Liver (tissue), 9 donors: ENCODE results near the gene IDE. TPM values are rescaled to one million over a fixed set of nuclear protein-coding genes. Genes with fewer than 3 reads are reported as not detected.

Experiments used
- DNase-seq: peaks from one replicate; pipeline ENCODE4 v3.0.0-alpha.2; 2017; ENCODE audit warnings: low spot score
- H3K27ac ChIP-seq, 2 donors: one replicate each; pipeline ENCODE4 v1.7.0; 2013; ENCODE audit warnings: inconsistent platforms in 2 of 2, low read length in 2 of 2, control low read depth in 1 of 2, low read depth in 1 of 2, mild to moderate bottlenecking in 1 of 2
- H3K27me3 ChIP-seq, 4 donors: one replicate each; pipeline versions ENCODE4 v1.6.1 to v1.7.0; 2013; ENCODE audit warnings: low read length in 3 of 4, inconsistent platforms in 1 of 4, mild to moderate bottlenecking in 1 of 4, moderate library complexity in 1 of 4; ENCODE audit not compliant: control insufficient read depth in 4 of 4, insufficient read depth in 4 of 4
- H3K36me3 ChIP-seq, 4 donors: one replicate each; pipeline versions ENCODE4 v1.6.1 to v1.7.0; 2013; ENCODE audit warnings: low read length in 3 of 4, mild to moderate bottlenecking in 3 of 4, low read depth in 1 of 4, moderate library complexity in 1 of 4; ENCODE audit not compliant: control insufficient read depth in 4 of 4, insufficient read depth in 3 of 4
- H3K4me1 ChIP-seq, 4 donors: one replicate each; pipeline versions ENCODE4 v1.6.1 to v1.7.0; 2013; ENCODE audit warnings: low read length in 3 of 4, mild to moderate bottlenecking in 3 of 4, moderate library complexity in 1 of 4; ENCODE audit not compliant: control insufficient read depth in 4 of 4, insufficient read depth in 4 of 4
- H3K4me3 ChIP-seq, 3 donors: one replicate each; pipeline versions ENCODE4 v1.6.1 to v1.7.0; 2013; ENCODE audit warnings: low read length in 3 of 3, control low read depth in 1 of 3, low read depth in 1 of 3, mild to moderate bottlenecking in 1 of 3
- H3K9ac ChIP-seq, 2 donors: one replicate each; pipeline ENCODE4 v1.7.0; 2013; ENCODE audit warnings: low read length in 2 of 2, mild to moderate bottlenecking in 2 of 2, moderate library complexity in 2 of 2, control low read depth in 1 of 2, low read depth in 1 of 2
- H3K9me3 ChIP-seq, 4 donors: one replicate each; pipeline versions ENCODE4 v1.6.1 to v1.7.0; 2013; ENCODE audit warnings: low read length in 3 of 4; ENCODE audit not compliant: control insufficient read depth in 4 of 4
- ATF3 ChIP-seq: IDR thresholded peaks from 2 replicates; pipeline ENCODE4 v1.6.1; 2016; ENCODE audit warnings: antibody characterized with exemption
- CTCF ChIP-seq: fragments of 150-350 bp; IDR thresholded peaks from 2 replicates; pipeline ENCODE4 v1.5.1; 2017; ENCODE audit warnings: improper control_type of control experiment, low read depth, low read length; ENCODE audit not compliant: missing input control
- EGR1 ChIP-seq, 2 donors: IDR thresholded peaks; 2 replicates each; pipeline ENCODE4 v1.6.1; 2016 to 2018; ENCODE audit warnings: antibody characterized with exemption in 2 of 2, low read depth in 2 of 2
- FOXA1 ChIP-seq: IDR thresholded peaks from 2 replicates; pipeline ENCODE4 v1.6.1; 2016; ENCODE audit warnings: antibody characterized with exemption
- FOXA2 ChIP-seq: IDR thresholded peaks from 2 replicates; pipeline ENCODE4 v1.6.1; 2016; ENCODE audit warnings: antibody characterized with exemption
- HNF4A ChIP-seq, 2 donors: conservative IDR thresholded peaks; 2 replicates each; pipeline ENCODE4 v1.6.1; 2016; ENCODE audit warnings: antibody characterized with exemption in 2 of 2, mild to moderate bottlenecking in 2 of 2
- JUND ChIP-seq, 2 donors: IDR thresholded peaks; 2 replicates each; pipeline ENCODE4 v1.6.1; 2016; ENCODE audit warnings: antibody characterized with exemption in 2 of 2
- RAD21 ChIP-seq, 2 donors: IDR thresholded peaks; 2 replicates each; pipeline ENCODE4 v1.6.1; 2016; ENCODE audit warnings: antibody characterized with exemption in 2 of 2, mild to moderate bottlenecking in 2 of 2
- SP1 ChIP-seq: IDR thresholded peaks from 2 replicates; pipeline ENCODE4 v1.6.1; 2018; ENCODE audit warnings: antibody characterized with exemption, mild to moderate bottlenecking
- WGBS: extraction: QIAGEN DNeasy Blood & Tissue Kit; methylation state at CpG from one replicate; pipeline ENCODE4 v1.1.7; 2013; 5-methylcytosine and 5-hydroxymethylcytosine counted together
- polyA plus RNA-seq, 2 donors: library from polyadenylated mRNA; stranded (reverse) in 1 of 2; unstranded in 1 of 2; fragments of 200-250 nt in 1 of 2; fragments of >200 nt in 1 of 2; fragmentation: Nextera tagmentation in 1 of 2; extraction: Ambion mirVana in 1 of 2; gene quantifications; one replicate each; pipeline versions ENCODE4 v1.2.1 to v1.2.3, GENCODE V29; 2013 to 2015
- total RNA-seq, 2 donors: library from RNA; depleted of rRNA; stranded (reverse); fragments of >200 nt; gene quantifications; one replicate each; pipeline ENCODE4 v1.2.3, GENCODE V29; 2014
- TF ChIP-seq, protein P1 (sequence below): IDR thresholded peaks from 2 replicates; pipeline ENCODE4 v1.6.1; 2016; ENCODE audit warnings: antibody characterized with exemption
- TF ChIP-seq, protein P2 (sequence below): IDR thresholded peaks from 2 replicates; pipeline ENCODE4 v1.6.1; 2016; ENCODE audit warnings: antibody characterized with exemption
- donor health status: healthy.
- donor health status: healthy.
- donor health status: healthy.
- donor health status: healthy.
- donor health status: healthy.

The IDE gene
- total and polyA plus RNA-seq, 4 donors: 9.4 to 31.3 (median 15.3) TPM

GRCh38 chr10:92544296-92544695, 29.6 kb downstream of the IDE start:
- H3K9ac ChIP-seq: no peak overlapping the region

DNA sequence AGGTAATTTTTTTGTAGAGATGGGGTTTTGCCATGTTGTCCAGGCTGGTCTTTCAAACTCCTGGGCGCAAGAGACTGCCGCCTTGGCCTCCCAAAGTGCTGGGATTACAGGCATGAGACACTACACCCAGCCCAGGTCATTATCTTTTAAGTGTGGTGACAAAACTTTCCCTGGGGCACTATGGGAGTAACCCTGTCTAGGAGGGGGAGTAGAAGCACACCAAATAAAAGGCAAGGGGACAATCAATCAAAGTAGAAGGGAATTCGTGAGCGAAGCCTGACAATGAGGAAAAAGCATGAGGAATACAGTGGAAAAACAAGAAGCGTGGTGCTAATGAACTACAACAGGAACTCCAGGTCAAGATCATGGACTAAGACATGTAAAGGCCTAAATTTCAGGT, 31.4 kb downstream of the IDE start:
- no peak overlapping the region for H3K4me3 ChIP-seq
- peaks cover 0 to 12% (median 6%) of the 10 kb centered on the region in 4 donors for H3K4me1 ChIP-seq
- H3K9ac ChIP-seq: no peak overlapping the region
- H3K27me3 ChIP-seq: no peaks in the 10 kb centered on the region
- no peak for DNase-seq
- H3K27ac ChIP-seq: no peak overlapping the region
- no peaks in the 10 kb centered on the region for H3K9me3 ChIP-seq
- 96% methylated on average over 5 of the region's 5 CpGs for whole genome bisulfite sequencing
- peaks cover 0 to 1% (median 0%) of the 10 kb centered on the region in 4 donors for H3K36me3 ChIP-seq
- TF ChIP-seq, protein P1, sequence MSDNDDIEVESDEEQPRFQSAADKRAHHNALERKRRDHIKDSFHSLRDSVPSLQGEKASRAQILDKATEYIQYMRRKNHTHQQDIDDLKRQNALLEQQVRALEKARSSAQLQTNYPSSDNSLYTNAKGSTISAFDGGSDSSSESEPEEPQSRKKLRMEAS: no peak
- TF ChIP-seq SP1: no peak

More at GRCh38 chr10:92544296-92544695, 29.6 kb downstream of the IDE start:
- 86% methylated on average over 3 of the region's 3 CpGs for WGBS
- peaks cover 0 to 3% (median 1%) of the 10 kb centered on the region in 4 donors for H3K36me3 ChIP-seq
- H3K4me3 ChIP-seq: no peak overlapping the region
- no peak for DNase-seq
- peaks cover 0 to 2% (median 0%) of the 10 kb centered on the region in 4 donors for H3K4me1 ChIP-seq
- no peaks in the 10 kb centered on the region for H3K27me3 ChIP-seq
- H3K9me3 ChIP-seq: no peaks in the 10 kb centered on the region
- no peak for TF ChIP-seq HNF4A (conservative IDR thresholded peaks at IDR 0.05)
- TF ChIP-seq EGR1 (IDR thresholded peaks at IDR 0.05; ENCODE audit: low read depth in 2 of 2): no peak
- no peak for TF ChIP-seq FOXA1
- no peak for TF ChIP-seq RAD21 (IDR thresholded peaks at IDR 0.05)
- no peak overlapping the region for H3K27ac ChIP-seq

- peaks cover 0 to 2% (median under 1%) of the 10 kb centered on the region in 4 donors for H3K36me3 ChIP-seq
- H3K27ac ChIP-seq: no peak overlapping the region
- H3K9ac ChIP-seq: no peak overlapping the region
- H3K27me3 ChIP-seq: no peaks in the 10 kb centered on the region
- no peak for DNase-seq
- no peaks in the 10 kb centered on the region for H3K9me3 ChIP-seq
- TF ChIP-seq, protein P2, sequence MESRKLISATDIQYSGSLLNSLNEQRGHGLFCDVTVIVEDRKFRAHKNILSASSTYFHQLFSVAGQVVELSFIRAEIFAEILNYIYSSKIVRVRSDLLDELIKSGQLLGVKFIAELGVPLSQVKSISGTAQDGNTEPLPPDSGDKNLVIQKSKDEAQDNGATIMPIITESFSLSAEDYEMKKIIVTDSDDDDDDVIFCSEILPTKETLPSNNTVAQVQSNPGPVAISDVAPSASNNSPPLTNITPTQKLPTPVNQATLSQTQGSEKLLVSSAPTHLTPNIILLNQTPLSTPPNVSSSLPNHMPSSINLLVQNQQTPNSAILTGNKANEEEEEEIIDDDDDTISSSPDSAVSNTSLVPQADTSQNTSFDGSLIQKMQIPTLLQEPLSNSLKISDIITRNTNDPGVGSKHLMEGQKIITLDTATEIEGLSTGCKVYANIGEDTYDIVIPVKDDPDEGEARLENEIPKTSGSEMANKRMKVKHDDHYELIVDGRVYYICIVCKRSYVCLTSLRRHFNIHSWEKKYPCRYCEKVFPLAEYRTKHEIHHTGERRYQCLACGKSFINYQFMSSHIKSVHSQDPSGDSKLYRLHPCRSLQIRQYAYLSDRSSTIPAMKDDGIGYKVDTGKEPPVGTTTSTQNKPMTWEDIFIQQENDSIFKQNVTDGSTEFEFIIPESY: no peak
- TF ChIP-seq CTCF: no peak
- no peak for TF ChIP-seq ATF3
- TF ChIP-seq FOXA2: no peak
- no peak for TF ChIP-seq HNF4A (conservative IDR thresholded peaks at IDR 0.05)
- TF ChIP-seq JUND (IDR thresholded peaks at IDR 0.05): no peak
- no peak overlapping the region for H3K4me3 ChIP-seq
- peaks cover 0 to 12% (median 6%) of the 10 kb centered on the region in 4 donors for H3K4me1 ChIP-seq
These were observed 32.3 kb downstream of the IDE start for GRCh38 chr10:92541583-92541982.
